Panc1 (cell line): ENCODE results near the gene TAF6. TPM values are rescaled to one million over a fixed set of nuclear protein-coding genes. Genes with fewer than 3 reads are reported as not detected.
A peak's percentile ranks its signal among the peaks of the same experiment; 100 is the strongest.

Source experiments
- ATAC-seq: fragments of 200-7000 bp; cut with Tn5 transposase; 2 replicates; pipeline ENCODE4 v1.9.1; 2020; ENCODE audit warnings: mild to moderate bottlenecking, moderate library complexity
- BruUV-seq: library from RNA; stranded (reverse); fragments of 400-500 nt; replicated peaks from 2 replicates; lab custom pipeline; 2021; lab: Mats Ljungman, UMichigan
- CTCF ChIA-PET: fragments of 300-600 bp; sonication (Branson Sonifier 250); formaldehyde crosslinking; loops from one replicate; lab custom pipeline; 2022; ENCODE audit warnings: antibody characterized with exemption; lab: Charles Lee
- POLR2A ChIA-PET: fragments of 300-600 bp; sonication (Branson Sonifier 250); formaldehyde crosslinking; loops from one replicate; lab custom pipeline; 2022; ENCODE audit warnings: antibody characterized with exemption; lab: Charles Lee
- DNase-seq: peaks from one replicate; pipeline ENCODE4 v3.0.0-alpha.2; 2010; ENCODE audit warnings: low read depth, low spot score
- H3K27ac ChIP-seq: 2 replicates; pipeline ENCODE4 v1.5.1; 2011; ENCODE audit warnings: mild to moderate bottlenecking, low read length, inconsistent platforms
- H3K27me3 ChIP-seq: fragments of 200-500 bp; sonication (Bioruptor generic); 2 replicates; pipeline ENCODE4 v1.6.0; 2014; ENCODE audit warnings: low read length, inconsistent platforms; ENCODE audit not compliant: control insufficient read depth, insufficient read depth
- H3K36me3 ChIP-seq: fragments of 200-500 bp; sonication (Bioruptor generic); 2 replicates; pipeline ENCODE4 v1.5.1; 2014; ENCODE audit warnings: inconsistent platforms, mild to moderate bottlenecking, low read length, moderate library complexity; ENCODE audit not compliant: control insufficient read depth, insufficient read depth
- H3K4me1 ChIP-seq: 2 replicates; pipeline ENCODE4 v1.5.1; 2011; ENCODE audit warnings: inconsistent platforms, mild to moderate bottlenecking, low read length, moderate library complexity; ENCODE audit not compliant: control insufficient read depth, insufficient read depth
- H3K4me3 ChIP-seq, 2 experiments: 2 replicates each; pipeline ENCODE4 v1.5.1; 2011 to 2012; ENCODE audit warnings: low read depth in 2 of 2, low read length in 2 of 2, mild to moderate bottlenecking in 2 of 2, inconsistent platforms in 1 of 2, moderate library complexity in 1 of 2
- H3K9me3 ChIP-seq: fragments of 200-500 bp; sonication (Bioruptor generic); 2 replicates; pipeline ENCODE4 v1.5.1; 2014; ENCODE audit warnings: low read depth, mild to moderate bottlenecking, inconsistent platforms, low read length, moderate library complexity; ENCODE audit not compliant: control insufficient read depth, insufficient read depth
- POLR2AphosphoS5 ChIP-seq: IDR thresholded peaks from 2 replicates; pipeline ENCODE4 v1.6.1; 2012; ENCODE audit warnings: mild to moderate bottlenecking, low read depth, low read length, moderate library complexity
- SIN3A ChIP-seq: IDR thresholded peaks from 2 replicates; pipeline ENCODE4 v1.6.1; 2012; ENCODE audit warnings: low read depth, mild to moderate bottlenecking, low read length, moderate library complexity, borderline replicate concordance; ENCODE audit not compliant: insufficient read depth
- TCF7L2 ChIP-seq: IDR thresholded peaks from 2 replicates; pipeline ENCODE4 v1.6.1; 2011; ENCODE audit warnings: mild to moderate bottlenecking, low read depth, low read length, inconsistent platforms
- in situ Hi-C: cut with HindIII; loops from 2 replicates; pipeline ENCODE4 v1.10.0; 2016; ENCODE audit warnings: low sequenced_read_pairs, low pct_unique_long_range_greater_than_20kb
- intact Hi-C: fragments of 100-400 bp; cut with micrococcal nuclease; formaldehyde crosslinking; loops from one replicate; pipeline ENCODE4 v1.10.0; 2022; ENCODE audit not compliant: unreplicated experiment
- total RNA-seq: library from RNA; stranded (reverse); gene quantifications from one replicate; pipeline ENCODE4 v1.2.1, GENCODE V29; 2021; ENCODE audit not compliant: unreplicated experiment
- TF ChIP-seq, protein P1 (sequence below), 2 experiments: IDR thresholded peaks; 2 replicates each; pipeline ENCODE4 v1.6.1; 2011 to 2012; ENCODE audit warnings: low read depth in 2 of 2, control low read depth in 1 of 2, low read length in 1 of 2, mild to moderate bottlenecking in 1 of 2, moderate library complexity in 1 of 2; ENCODE audit not compliant: insufficient read depth in 1 of 2
- TF ChIP-seq, protein P2 (sequence below): fragments of 450-650 bp; IDR thresholded peaks from 2 replicates; pipeline ENCODE4 v1.5.1; 2017; ENCODE audit warnings: mild to moderate bottlenecking

The TAF6 gene
- total RNA-seq, 1 experiment from 2014 or later, result 92.3 TPM

DNA sequence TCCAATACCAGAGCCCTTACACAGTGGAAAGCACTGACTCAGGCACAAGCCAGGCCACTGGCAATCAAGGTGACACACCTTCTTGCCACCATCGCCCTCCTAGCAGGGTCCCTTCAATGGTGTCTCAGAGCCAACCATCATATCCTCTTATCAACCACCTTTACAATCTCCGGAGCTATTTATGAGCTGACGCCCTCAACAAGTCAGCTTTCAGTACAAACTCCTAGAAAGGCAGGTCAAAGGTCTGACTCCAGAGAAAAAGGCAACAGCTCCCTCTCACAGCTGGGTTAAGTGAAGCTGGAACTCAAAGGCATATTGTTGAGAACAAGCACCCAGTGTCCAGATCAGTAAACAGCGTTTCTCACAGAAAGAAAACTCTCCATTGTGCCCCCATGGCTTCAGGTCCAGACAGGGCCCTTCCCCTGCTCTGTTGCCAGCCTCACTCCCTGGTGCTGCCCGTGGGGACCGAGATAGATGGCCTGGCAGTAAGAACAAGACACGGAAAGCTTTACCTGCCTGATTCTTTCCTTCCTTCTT, 40.1 kb downstream of the TAF6 start:
- ChIA-PET POLR2A (no interaction called here), CTCF (no interaction called here)
- H3K36me3 ChIP-seq, result peaks cover 12% of the 10 kb centered on the region
- TF ChIP-seq SIN3A (no peak), TCF7L2 (no peak), POLR2AphosphoS5 (no peak)
- TF ChIP-seq, protein P1, sequence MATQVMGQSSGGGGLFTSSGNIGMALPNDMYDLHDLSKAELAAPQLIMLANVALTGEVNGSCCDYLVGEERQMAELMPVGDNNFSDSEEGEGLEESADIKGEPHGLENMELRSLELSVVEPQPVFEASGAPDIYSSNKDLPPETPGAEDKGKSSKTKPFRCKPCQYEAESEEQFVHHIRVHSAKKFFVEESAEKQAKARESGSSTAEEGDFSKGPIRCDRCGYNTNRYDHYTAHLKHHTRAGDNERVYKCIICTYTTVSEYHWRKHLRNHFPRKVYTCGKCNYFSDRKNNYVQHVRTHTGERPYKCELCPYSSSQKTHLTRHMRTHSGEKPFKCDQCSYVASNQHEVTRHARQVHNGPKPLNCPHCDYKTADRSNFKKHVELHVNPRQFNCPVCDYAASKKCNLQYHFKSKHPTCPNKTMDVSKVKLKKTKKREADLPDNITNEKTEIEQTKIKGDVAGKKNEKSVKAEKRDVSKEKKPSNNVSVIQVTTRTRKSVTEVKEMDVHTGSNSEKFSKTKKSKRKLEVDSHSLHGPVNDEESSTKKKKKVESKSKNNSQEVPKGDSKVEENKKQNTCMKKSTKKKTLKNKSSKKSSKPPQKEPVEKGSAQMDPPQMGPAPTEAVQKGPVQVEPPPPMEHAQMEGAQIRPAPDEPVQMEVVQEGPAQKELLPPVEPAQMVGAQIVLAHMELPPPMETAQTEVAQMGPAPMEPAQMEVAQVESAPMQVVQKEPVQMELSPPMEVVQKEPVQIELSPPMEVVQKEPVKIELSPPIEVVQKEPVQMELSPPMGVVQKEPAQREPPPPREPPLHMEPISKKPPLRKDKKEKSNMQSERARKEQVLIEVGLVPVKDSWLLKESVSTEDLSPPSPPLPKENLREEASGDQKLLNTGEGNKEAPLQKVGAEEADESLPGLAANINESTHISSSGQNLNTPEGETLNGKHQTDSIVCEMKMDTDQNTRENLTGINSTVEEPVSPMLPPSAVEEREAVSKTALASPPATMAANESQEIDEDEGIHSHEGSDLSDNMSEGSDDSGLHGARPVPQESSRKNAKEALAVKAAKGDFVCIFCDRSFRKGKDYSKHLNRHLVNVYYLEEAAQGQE (IDR thresholded peaks at IDR 0.05; ENCODE audit: insufficient read depth in 1 of 2, low read depth in 2 of 2, low read length in 1 of 2), result no peak
- TF ChIP-seq, protein P2, sequence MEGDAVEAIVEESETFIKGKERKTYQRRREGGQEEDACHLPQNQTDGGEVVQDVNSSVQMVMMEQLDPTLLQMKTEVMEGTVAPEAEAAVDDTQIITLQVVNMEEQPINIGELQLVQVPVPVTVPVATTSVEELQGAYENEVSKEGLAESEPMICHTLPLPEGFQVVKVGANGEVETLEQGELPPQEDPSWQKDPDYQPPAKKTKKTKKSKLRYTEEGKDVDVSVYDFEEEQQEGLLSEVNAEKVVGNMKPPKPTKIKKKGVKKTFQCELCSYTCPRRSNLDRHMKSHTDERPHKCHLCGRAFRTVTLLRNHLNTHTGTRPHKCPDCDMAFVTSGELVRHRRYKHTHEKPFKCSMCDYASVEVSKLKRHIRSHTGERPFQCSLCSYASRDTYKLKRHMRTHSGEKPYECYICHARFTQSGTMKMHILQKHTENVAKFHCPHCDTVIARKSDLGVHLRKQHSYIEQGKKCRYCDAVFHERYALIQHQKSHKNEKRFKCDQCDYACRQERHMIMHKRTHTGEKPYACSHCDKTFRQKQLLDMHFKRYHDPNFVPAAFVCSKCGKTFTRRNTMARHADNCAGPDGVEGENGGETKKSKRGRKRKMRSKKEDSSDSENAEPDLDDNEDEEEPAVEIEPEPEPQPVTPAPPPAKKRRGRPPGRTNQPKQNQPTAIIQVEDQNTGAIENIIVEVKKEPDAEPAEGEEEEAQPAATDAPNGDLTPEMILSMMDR, result no peak
- ATAC-seq (no peak), DNase-seq (no peak)
- BruUV-seq, result no TSS peak
- peak overlapping the region; percentile 25; the same call in 1 of the 2 replicates for H3K27ac ChIP-seq
- in situ Hi-C loops (no loop called here), intact Hi-C loops (no loop called here)
- H3K4me3 ChIP-seq, result no peak overlapping the region
- H3K9me3 ChIP-seq, result peaks cover 24% of the 10 kb centered on the region; the same call in 1 of the 2 replicates
- no peaks in the 10 kb centered on the region for H3K27me3 ChIP-seq
- peaks cover 6% of the 10 kb centered on the region for H3K4me1 ChIP-seq

DNA sequence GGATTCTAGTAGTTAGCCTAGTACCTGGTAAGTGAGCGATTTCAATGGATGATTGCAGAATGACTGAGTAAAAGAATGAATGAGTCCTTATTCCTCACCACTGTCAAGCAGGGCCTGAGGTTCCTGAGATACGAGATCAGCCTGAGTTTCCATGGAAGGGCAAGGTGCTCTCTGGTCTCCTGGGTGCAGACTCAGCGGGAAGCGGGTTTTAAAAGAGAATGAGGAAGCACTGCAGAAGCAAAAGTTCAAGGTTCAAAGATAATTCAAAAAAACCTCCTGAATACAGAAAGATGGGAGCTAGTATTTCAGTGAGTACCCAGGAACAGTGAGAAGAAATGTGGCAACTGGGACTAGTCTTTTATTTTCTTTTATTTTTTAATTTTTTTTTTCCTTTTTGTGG, 42.0 kb downstream of the TAF6 start:
- Histone ChIP-seq H3K27me3 (no peaks in the 10 kb centered on the region), H3K27ac (no peak overlapping the region), H3K4me1 (no peaks in the 10 kb centered on the region), H3K36me3 (peaks cover 12% of the 10 kb centered on the region), H3K9me3 (peaks cover 37% of the 10 kb centered on the region), H3K4me3 (no peak overlapping the region)
- TF ChIP-seq TCF7L2, result no peak
- no peak for TF ChIP-seq SIN3A
- TF ChIP-seq, protein P1 (IDR thresholded peaks at IDR 0.05; ENCODE audit: insufficient read depth in 1 of 2, low read depth in 2 of 2, low read length in 1 of 2), result no peak
- TF ChIP-seq, protein P2, result no peak
- POLR2A ChIA-PET, result interaction anchor here (0.5 to 0.6 kb wide), 2 partner anchors 82 to 204 kb away, joined by 3 to 6 read pairs; no protein-coding TSS in a partner anchor
- DNase-seq (no peak), ATAC-seq (no peak)
- no TSS peak for BruUV-seq
- in situ Hi-C loops (no loop called here), intact Hi-C loops (no loop called here)
- CTCF ChIA-PET, result no interaction called here
